ENCODE measurements around the gene NDUFAF8. TPM values are rescaled to one million over a fixed set of nuclear protein-coding genes. Genes with fewer than 3 reads are reported as not detected.

Gene NDUFAF8
- total RNA-seq, 1 experiment from 2014 or later, result 60.1 TPM

DNA sequence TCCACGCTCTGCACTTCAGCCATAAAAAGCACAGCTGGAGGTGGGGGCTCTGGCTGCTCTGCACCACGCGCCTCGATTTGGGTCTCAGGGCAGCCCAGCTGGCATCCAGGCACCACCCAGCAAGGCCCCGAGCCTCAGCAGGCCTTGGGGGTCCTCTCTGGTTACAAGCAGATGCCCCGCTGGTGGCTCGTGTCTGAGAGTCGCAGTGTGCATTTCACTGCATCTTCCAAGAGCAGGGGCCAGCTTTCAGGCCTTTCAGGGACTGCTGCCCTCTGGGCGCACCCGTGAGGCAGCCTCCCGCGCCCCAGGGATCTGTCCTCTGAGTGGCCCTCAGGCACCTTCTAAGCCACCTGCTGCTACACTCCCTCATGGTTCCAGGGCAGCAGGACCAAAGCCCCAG, 25.5 kb downstream of the NDUFAF8 start:
- Mint-ChIP-seq H3K9me3 (no peaks in the 10 kb centered on the region), H3K4me1 (no peaks in the 10 kb centered on the region), H3K27me3 (ENCODE audit: low read depth) (no peaks in the 10 kb centered on the region), H3K4me3 (no peak overlapping the region), H3K27ac (no peak overlapping the region), H3K36me3 (ENCODE audit: insufficient read depth in 1 of 3, low read depth in 3 of 3) (peaks cover 3 to 45% (median 40%) of the 10 kb centered on the region in 3 experiments; a peak in 6 of 7 replicates)
- H3K79me2 ChIP-seq (ENCODE audit: insufficient read depth, low read length), result no peaks in the 10 kb centered on the region
- no peak overlapping the region for H2AFZ ChIP-seq (ENCODE audit: low read length)
- no peak overlapping the region for H4K5ac ChIP-seq (ENCODE audit: insufficient read length, low read depth, low read length)
- H4K91ac ChIP-seq (ENCODE audit: insufficient read length, low read depth, low read length), result no peak overlapping the region
- H2BK15ac ChIP-seq (ENCODE audit: low read depth, low read length), result no peak overlapping the region
- no peak overlapping the region for H2AK5ac ChIP-seq (ENCODE audit: insufficient read length, low read length)
- no peak for DNase-seq
- no peaks in the 10 kb centered on the region for H3K79me1 ChIP-seq (ENCODE audit: insufficient read depth, low read depth, low read length, poor library complexity, severe bottlenecking)
- H3K14ac ChIP-seq (ENCODE audit: insufficient read depth, low read length), result no peak overlapping the region; the same call in 1 of the 2 replicates
- H3K9ac ChIP-seq (ENCODE audit: extremely low read depth, insufficient read length, low read length), result no peak overlapping the region
- H3K27ac ChIP-seq (ENCODE audit: insufficient read length, low read depth, low read length), result no peak overlapping the region
- no peaks in the 10 kb centered on the region for H3K9me3 ChIP-seq (ENCODE audit: control insufficient read depth, low read depth, low read length)
- no CpG with 5 or more reads among the region's 12 CpGs for WGBS (ENCODE audit: extremely low coverage, insufficient read length, low lambda C conversion rate)
- no peaks in the 10 kb centered on the region for H3K23me2 ChIP-seq (ENCODE audit: insufficient read length, low read depth, low read length, poor library complexity, severe bottlenecking)
- H3K4me2 ChIP-seq (ENCODE audit: insufficient read depth, insufficient read length, low read length), result no peak overlapping the region
- H3K4ac ChIP-seq (ENCODE audit: low read depth, low read length), result no peak overlapping the region
- H3T11ph ChIP-seq (ENCODE audit: low read length), result no peak overlapping the region
- no peaks in the 10 kb centered on the region for H3K27me3 ChIP-seq (ENCODE audit: insufficient read depth, low read length)
- no peaks in the 10 kb centered on the region for H3K4me1 ChIP-seq (ENCODE audit: insufficient read depth, low read length)
- H2BK20ac ChIP-seq (ENCODE audit: low read depth, low read length, poor library complexity, severe bottlenecking), result no peak overlapping the region
- TF ChIP-seq, protein P1, sequence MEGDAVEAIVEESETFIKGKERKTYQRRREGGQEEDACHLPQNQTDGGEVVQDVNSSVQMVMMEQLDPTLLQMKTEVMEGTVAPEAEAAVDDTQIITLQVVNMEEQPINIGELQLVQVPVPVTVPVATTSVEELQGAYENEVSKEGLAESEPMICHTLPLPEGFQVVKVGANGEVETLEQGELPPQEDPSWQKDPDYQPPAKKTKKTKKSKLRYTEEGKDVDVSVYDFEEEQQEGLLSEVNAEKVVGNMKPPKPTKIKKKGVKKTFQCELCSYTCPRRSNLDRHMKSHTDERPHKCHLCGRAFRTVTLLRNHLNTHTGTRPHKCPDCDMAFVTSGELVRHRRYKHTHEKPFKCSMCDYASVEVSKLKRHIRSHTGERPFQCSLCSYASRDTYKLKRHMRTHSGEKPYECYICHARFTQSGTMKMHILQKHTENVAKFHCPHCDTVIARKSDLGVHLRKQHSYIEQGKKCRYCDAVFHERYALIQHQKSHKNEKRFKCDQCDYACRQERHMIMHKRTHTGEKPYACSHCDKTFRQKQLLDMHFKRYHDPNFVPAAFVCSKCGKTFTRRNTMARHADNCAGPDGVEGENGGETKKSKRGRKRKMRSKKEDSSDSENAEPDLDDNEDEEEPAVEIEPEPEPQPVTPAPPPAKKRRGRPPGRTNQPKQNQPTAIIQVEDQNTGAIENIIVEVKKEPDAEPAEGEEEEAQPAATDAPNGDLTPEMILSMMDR (conservative IDR thresholded peaks at IDR 0.05), result no peak
- no peaks in the 10 kb centered on the region for H4K20me1 ChIP-seq (ENCODE audit: control insufficient read depth, insufficient read depth, insufficient read length)
- no peak overlapping the region for H3K56ac ChIP-seq (ENCODE audit: insufficient read length, low read depth, low read length)
- no peak overlapping the region for H3K18ac ChIP-seq (ENCODE audit: insufficient read length, low read depth, low read length)
- no peak overlapping the region for H4K8ac ChIP-seq (replicated peaks; ENCODE audit: insufficient read length, low read depth, low read length)
- no peak overlapping the region for H2BK120ac ChIP-seq (ENCODE audit: low read depth, low read length, poor library complexity, severe bottlenecking)
- no peak overlapping the region for H2BK5ac ChIP-seq (ENCODE audit: insufficient read length, low read length)
- H3K23ac ChIP-seq (ENCODE audit: insufficient read length, low read depth, low read length), result no peak overlapping the region
- H2BK12ac ChIP-seq (ENCODE audit: insufficient read length, low read depth, low read length), result no peak overlapping the region
